PC-9 (cell line): ENCODE data around the gene MTA3. TPM values are rescaled to one million over a fixed set of nuclear protein-coding genes. Genes with fewer than 3 reads are reported as not detected.

Source experiments
- BruUV-seq: library from RNA; stranded (reverse); fragments of 400-500 nt; replicated peaks from 2 replicates; lab custom pipeline; 2021; lab: Mats Ljungman, UMichigan
- CTCF ChIA-PET: fragments of 300-600 bp; sonication (Branson Sonifier 250); formaldehyde crosslinking; loops from one replicate; lab custom pipeline; 2022; ENCODE audit warnings: antibody characterized with exemption; lab: Charles Lee
- POLR2A ChIA-PET: fragments of 300-600 bp; sonication (Branson Sonifier 250); formaldehyde crosslinking; loops from one replicate; lab custom pipeline; 2022; ENCODE audit warnings: antibody characterized with exemption; ENCODE audit not compliant: unreplicated experiment; lab: Charles Lee
- DNase-seq, 2 experiments: peaks; one replicate each; pipeline versions ENCODE4 v3.0.0 to v3.0.0-alpha.2; 2015 to 2022; ENCODE audit warnings: mixed read lengths in 1 of 2
- H2AFZ ChIP-seq: fragments of 200-600 bp; sonication (generic); 2 replicates; pipeline ENCODE4 v1.8.1; 2017; ENCODE audit warnings: antibody characterized with exemption
- H3F3A ChIP-seq: fragments of 200-600 bp; sonication (generic); 2 replicates; pipeline ENCODE4 v1.8.1; 2017; ENCODE audit warnings: antibody characterized with exemption, mild to moderate bottlenecking, low read depth; ENCODE audit not compliant: insufficient read depth
- H3K27ac ChIP-seq: fragments of 200-600 bp; sonication (generic); 2 replicates; pipeline ENCODE4 v1.6.1; 2016; ENCODE audit warnings: mixed run types
- H3K27me3 ChIP-seq: fragments of 200-600 bp; sonication (generic); 2 replicates; pipeline ENCODE4 v1.6.1; 2016; ENCODE audit warnings: low read depth, mixed run types; ENCODE audit not compliant: insufficient read depth
- H3K36me3 ChIP-seq: fragments of 200-600 bp; sonication (generic); 2 replicates; pipeline ENCODE4 v1.6.1; 2016; ENCODE audit warnings: low read depth, mixed run types
- H3K4me1 ChIP-seq: fragments of 200-600 bp; sonication (generic); replicated peaks from 2 replicates; pipeline ENCODE4 v1.6.1; 2016; ENCODE audit warnings: mixed run types; ENCODE audit not compliant: insufficient read depth
- H3K4me2 ChIP-seq: fragments of 200-600 bp; sonication (generic); 2 replicates; pipeline ENCODE4 v1.6.1; 2017; ENCODE audit warnings: mixed run types
- H3K4me3 ChIP-seq: fragments of 200-600 bp; sonication (generic); 2 replicates; pipeline ENCODE4 v1.6.1; 2016; ENCODE audit warnings: mixed run types
- H3K79me2 ChIP-seq: fragments of 200-600 bp; sonication (generic); 2 replicates; pipeline ENCODE4 v1.6.1; 2017; ENCODE audit warnings: low read depth, mixed run types
- H3K9me2 ChIP-seq: fragments of 200-600 bp; sonication (generic); 2 replicates; pipeline ENCODE4 v1.8.1; 2017; ENCODE audit warnings: mild to moderate bottlenecking; ENCODE audit not compliant: insufficient read depth
- H3K9me3 ChIP-seq: fragments of 200-600 bp; sonication (generic); 2 replicates; pipeline ENCODE4 v1.8.1; 2016; ENCODE audit warnings: low read depth; ENCODE audit not compliant: insufficient read depth
- H4K20me1 ChIP-seq: fragments of 200-600 bp; sonication (generic); 2 replicates; pipeline ENCODE4 v1.8.1; 2017; ENCODE audit not compliant: insufficient read depth
- CTCF ChIP-seq: fragments of 200-600 bp; sonication (generic); conservative IDR thresholded peaks from 2 replicates; pipeline ENCODE4 v1.6.1; 2017; ENCODE audit warnings: mixed run types, antibody characterized with exemption, mild to moderate bottlenecking, moderate library complexity
- EZH2 ChIP-seq: fragments of 200-600 bp; sonication (generic); IDR thresholded peaks from 2 replicates; pipeline ENCODE4 v1.8.0; 2017; ENCODE audit warnings: antibody characterized with exemption, low read depth
- intact Hi-C: fragments of 100-400 bp; cut with micrococcal nuclease; formaldehyde crosslinking; loops from one replicate; pipeline ENCODE4 v1.10.0; 2022; ENCODE audit not compliant: unreplicated experiment
- total RNA-seq: library from RNA; stranded (reverse); gene quantifications from 2 replicates; pipeline ENCODE4 v1.2.3, GENCODE V29; 2021

MTA3 gene
- total RNA-seq, 1 experiment from 2014 or later, result 89.8 TPM

DNA sequence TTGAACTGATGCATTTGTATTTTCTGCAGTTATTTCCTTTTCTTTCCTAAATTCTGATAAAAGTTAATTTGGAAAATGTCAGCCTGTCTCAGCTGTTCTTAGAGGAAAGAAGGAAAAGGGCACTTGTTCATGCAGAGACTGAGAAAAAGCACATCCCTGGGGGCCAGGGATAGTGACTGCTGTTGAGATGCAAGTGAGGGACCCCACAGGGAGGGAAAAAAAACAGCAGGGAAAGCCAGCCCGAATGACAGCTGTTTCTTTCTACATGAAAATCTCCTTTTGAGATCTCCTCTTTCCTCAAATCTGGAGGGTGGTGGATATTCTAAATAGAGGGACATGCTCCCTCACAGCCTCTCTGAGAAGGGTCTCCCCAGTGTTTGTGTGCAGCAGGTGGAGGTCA lies 14.0 kb upstream of the MTA3 start:
- no peaks in the 10 kb centered on the region; the same call in 1 of the 2 replicates for H3F3A ChIP-seq
- H3K27ac ChIP-seq, result no peak overlapping the region
- no peak for DNase-seq
- peaks cover 21% of the 10 kb centered on the region for H3K4me1 ChIP-seq
- H2AFZ ChIP-seq, result no peak overlapping the region
- H4K20me1 ChIP-seq, result no peaks in the 10 kb centered on the region
- BruUV-seq, result no TSS peak
- TF ChIP-seq CTCF, result no peak
- TF ChIP-seq EZH2, result no peak
- no peak overlapping the region for H3K4me3 ChIP-seq
- H3K36me3 ChIP-seq, result no peaks in the 10 kb centered on the region
- H3K79me2 ChIP-seq, result no peaks in the 10 kb centered on the region
- no peaks in the 10 kb centered on the region for H3K27me3 ChIP-seq
- POLR2A ChIA-PET, result no interaction called here
- no peak overlapping the region for H3K4me2 ChIP-seq
- H3K9me2 ChIP-seq, result no peaks in the 10 kb centered on the region
- intact Hi-C loops, result no loop called here
- H3K9me3 ChIP-seq, result no peaks in the 10 kb centered on the region
- CTCF ChIA-PET, result no interaction called here

GRCh38 chr2:42556315-42556890 lies 12.0 kb upstream of the MTA3 start:
- no peaks in the 10 kb centered on the region for H3K9me3 ChIP-seq
- ChIA-PET CTCF (no interaction called here), POLR2A (no interaction called here)

DNA sequence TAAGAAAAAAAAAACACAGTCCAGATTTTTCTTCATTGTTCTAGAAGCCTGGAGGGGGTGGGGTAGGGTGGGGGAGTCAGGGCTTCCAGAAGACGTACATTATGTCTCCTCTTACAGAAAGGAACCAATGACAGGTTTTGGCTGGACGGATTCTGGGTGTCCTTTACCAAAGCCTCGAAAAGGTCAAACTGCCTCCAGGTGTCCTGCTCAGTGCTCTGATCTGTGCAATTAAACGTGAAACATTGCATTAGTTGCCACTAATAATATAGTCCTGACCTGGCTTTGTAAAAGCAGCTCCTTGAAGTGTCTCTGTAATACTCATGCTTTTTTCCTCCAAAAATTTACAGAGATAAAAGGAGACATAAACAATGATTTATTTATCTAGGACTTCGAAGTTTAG lies 11.1 kb upstream of the MTA3 start:
- Histone ChIP-seq H4K20me1 (no peaks in the 10 kb centered on the region), H3K4me1 (peaks cover 45% of the 10 kb centered on the region), H3K4me2 (no peak overlapping the region), H3K27me3 (no peaks in the 10 kb centered on the region), H3K36me3 (no peaks in the 10 kb centered on the region), H3K9me3 (no peaks in the 10 kb centered on the region), H3F3A (peaks cover 11% of the 10 kb centered on the region), H3K9me2 (no peaks in the 10 kb centered on the region), H2AFZ (no peak overlapping the region), H3K27ac (no peak overlapping the region), H3K79me2 (no peaks in the 10 kb centered on the region), H3K4me3 (no peak overlapping the region)
- no TSS peak for BruUV-seq
- TF ChIP-seq CTCF (no peak), EZH2 (no peak)
- DNase-seq, result no peak
- ChIA-PET CTCF (interaction anchor here (0.5 to 1.2 kb wide), 3 partner anchors 9 to 46 kb away, joined by 3 to 5 read pairs (median 4); no protein-coding TSS in a partner anchor), POLR2A (no interaction called here)
- intact Hi-C loops, result no loop called here

More at GRCh38 chr2:42556315-42556890, 12.0 kb upstream of the MTA3 start:
- Histone ChIP-seq H3K4me3 (no peak overlapping the region), H3K27me3 (no peaks in the 10 kb centered on the region), H3K36me3 (no peaks in the 10 kb centered on the region), H3K27ac (no peak overlapping the region), H3F3A (peaks cover 2% of the 10 kb centered on the region; the same call in 1 of the 2 replicates), H3K4me2 (no peak overlapping the region), H3K9me2 (no peaks in the 10 kb centered on the region), H4K20me1 (no peaks in the 10 kb centered on the region), H2AFZ (no peak overlapping the region), H3K4me1 (peaks cover 36% of the 10 kb centered on the region), H3K79me2 (no peaks in the 10 kb centered on the region)
- DNase-seq, result no peak
- TF ChIP-seq EZH2 (no peak), CTCF (no peak)
- intact Hi-C loops, result no loop called here
- BruUV-seq, result no TSS peak
